HUES48 (cell line): ENCODE data around the gene TDG.
A peak's percentile ranks its signal among the peaks of the same experiment; 100 is the strongest.

ENCODE experiments used
- H3K27ac ChIP-seq: one replicate; pipeline ENCODE4 v1.7.0; 2013; ENCODE audit warnings: low read depth, low read length, inconsistent platforms
- H3K27me3 ChIP-seq: 2 replicates; pipeline ENCODE4 v1.6.1; 2013; ENCODE audit warnings: mild to moderate bottlenecking, low read length; ENCODE audit not compliant: control insufficient read depth, insufficient read depth
- H3K36me3 ChIP-seq: 2 replicates; pipeline ENCODE4 v1.6.1; 2013; ENCODE audit warnings: low read length; ENCODE audit not compliant: control insufficient read depth, insufficient read depth
- H3K4me1 ChIP-seq: 2 replicates; pipeline ENCODE4 v1.6.1; 2013; ENCODE audit warnings: mild to moderate bottlenecking, low read length; ENCODE audit not compliant: control insufficient read depth, insufficient read depth
- H3K4me3 ChIP-seq: 2 replicates; pipeline ENCODE4 v1.5.1; 2013; ENCODE audit warnings: mild to moderate bottlenecking, low read depth, low read length
- H3K9ac ChIP-seq: 2 replicates; pipeline ENCODE4 v1.6.1; 2013; ENCODE audit warnings: mild to moderate bottlenecking, low read depth, low read length, moderate library complexity
- H3K9me3 ChIP-seq: 2 replicates; pipeline ENCODE4 v1.6.1; 2013; ENCODE audit warnings: low read length; ENCODE audit not compliant: control insufficient read depth, insufficient read depth

TDG gene

GRCh38 chr12:103962493-103962892 is 3.2 kb upstream of the TDG start:
- no peak overlapping the region for H3K4me3 ChIP-seq
- no peak overlapping the region for H3K27ac ChIP-seq
- H3K9me3 ChIP-seq, result no peaks in the 10 kb centered on the region
- peaks cover 5% of the 10 kb centered on the region; the same call in 1 of the 2 replicates for H3K36me3 ChIP-seq
- no peaks in the 10 kb centered on the region for H3K27me3 ChIP-seq
- H3K4me1 ChIP-seq, result no peaks in the 10 kb centered on the region
- H3K9ac ChIP-seq, result no peak overlapping the region

GRCh38 chr12:103964805-103965204 is 867 bp upstream of the TDG start:
- H3K9ac ChIP-seq, result peak overlapping the region; percentile 87
- H3K27ac ChIP-seq, result no peak overlapping the region
- no peaks in the 10 kb centered on the region for H3K9me3 ChIP-seq
- peak overlapping the region; percentile 94 for H3K4me3 ChIP-seq
- peaks cover 26% of the 10 kb centered on the region for H3K36me3 ChIP-seq
- H3K27me3 ChIP-seq, result no peaks in the 10 kb centered on the region
- no peaks in the 10 kb centered on the region for H3K4me1 ChIP-seq

- Histone ChIP-seq H3K9ac (peak overlapping the region; percentile 87), H3K36me3 (peaks cover 30% of the 10 kb centered on the region), H3K9me3 (no peaks in the 10 kb centered on the region), H3K4me3 (peak overlapping the region; percentile 94), H3K4me1 (no peaks in the 10 kb centered on the region), H3K27ac (peak overlapping the region; percentile 78), H3K27me3 (no peaks in the 10 kb centered on the region)
Measured at GRCh38 chr12:103965255-103965589, 450 bp upstream of the TDG start.

- Histone ChIP-seq H3K9ac (peak overlapping the region; percentile 92), H3K36me3 (peaks cover 32% of the 10 kb centered on the region), H3K4me1 (no peaks in the 10 kb centered on the region), H3K27ac (peak overlapping the region; percentile 94), H3K27me3 (no peaks in the 10 kb centered on the region), H3K9me3 (no peaks in the 10 kb centered on the region), H3K4me3 (peak overlapping the region; percentile 94)
Measured at GRCh38 chr12:103966736-103967135, 1.1 kb downstream of the TDG start.

GRCh38 chr12:103969391-103969790 is 3.7 kb downstream of the TDG start:
- Histone ChIP-seq H3K27ac (no peak overlapping the region), H3K36me3 (peaks cover 45% of the 10 kb centered on the region)

GRCh38 chr12:103973909-103974308 is 8.2 kb downstream of the TDG start:
- Histone ChIP-seq H3K9ac (no peak overlapping the region), H3K27me3 (no peaks in the 10 kb centered on the region), H3K36me3 (peaks cover 56% of the 10 kb centered on the region)

More at GRCh38 chr12:103969391-103969790, 3.7 kb downstream of the TDG start:
- Histone ChIP-seq H3K9ac (no peak overlapping the region), H3K9me3 (no peaks in the 10 kb centered on the region), H3K4me1 (peaks cover 7% of the 10 kb centered on the region; the same call in 1 of the 2 replicates), H3K27me3 (no peaks in the 10 kb centered on the region), H3K4me3 (no peak overlapping the region)

GRCh38 chr12:103975368-103975767 is 9.7 kb downstream of the TDG start:
- Histone ChIP-seq H3K36me3 (peaks cover 56% of the 10 kb centered on the region), H3K4me1 (peaks cover 7% of the 10 kb centered on the region; the same call in 1 of the 2 replicates), H3K27ac (no peak overlapping the region), H3K27me3 (no peaks in the 10 kb centered on the region), H3K9me3 (no peaks in the 10 kb centered on the region), H3K4me3 (no peak overlapping the region), H3K9ac (no peak overlapping the region)

More at GRCh38 chr12:103973909-103974308, 8.2 kb downstream of the TDG start:
- peaks cover 7% of the 10 kb centered on the region; the same call in 1 of the 2 replicates for H3K4me1 ChIP-seq
- H3K27ac ChIP-seq, result no peak overlapping the region
- no peak overlapping the region for H3K4me3 ChIP-seq
- no peaks in the 10 kb centered on the region for H3K9me3 ChIP-seq

- no peak overlapping the region for H3K9ac ChIP-seq
- no peaks in the 10 kb centered on the region for H3K27me3 ChIP-seq
- no peak overlapping the region for H3K4me3 ChIP-seq
- H3K4me1 ChIP-seq, result peaks cover 4% of the 10 kb centered on the region; the same call in 1 of the 2 replicates
- no peak overlapping the region for H3K27ac ChIP-seq
- peaks cover 74% of the 10 kb centered on the region for H3K36me3 ChIP-seq
- H3K9me3 ChIP-seq, result no peaks in the 10 kb centered on the region
Measured at GRCh38 chr12:103978384-103978982, 12.8 kb downstream of the TDG start.

GRCh38 chr12:103986829-103987228 is 21.2 kb downstream of the TDG start:
- H3K27ac ChIP-seq, result no peak overlapping the region
- no peaks in the 10 kb centered on the region for H3K27me3 ChIP-seq
- H3K9ac ChIP-seq, result no peak overlapping the region
- no peaks in the 10 kb centered on the region for H3K9me3 ChIP-seq
- no peak overlapping the region for H3K4me3 ChIP-seq
- no peaks in the 10 kb centered on the region for H3K4me1 ChIP-seq
- H3K36me3 ChIP-seq, result peaks cover 72% of the 10 kb centered on the region

- Histone ChIP-seq H3K27me3 (no peaks in the 10 kb centered on the region), H3K27ac (no peak overlapping the region), H3K9me3 (no peaks in the 10 kb centered on the region)
Measured at GRCh38 chr12:103994235-103994634, 28.6 kb downstream of the TDG start.

GRCh38 chr12:103996595-103996994 is 30.9 kb downstream of the TDG start:
- Histone ChIP-seq H3K27me3 (no peaks in the 10 kb centered on the region), H3K27ac (no peak overlapping the region), H3K4me3 (no peak overlapping the region)

More at GRCh38 chr12:103994235-103994634, 28.6 kb downstream of the TDG start:
- Histone ChIP-seq H3K4me1 (no peaks in the 10 kb centered on the region), H3K36me3 (peaks cover 11% of the 10 kb centered on the region), H3K9ac (no peak overlapping the region), H3K4me3 (no peak overlapping the region)

More at GRCh38 chr12:103996595-103996994, 30.9 kb downstream of the TDG start:
- Histone ChIP-seq H3K9ac (no peak overlapping the region), H3K9me3 (no peaks in the 10 kb centered on the region), H3K4me1 (no peaks in the 10 kb centered on the region), H3K36me3 (no peaks in the 10 kb centered on the region)
